ENCODE measurements around the gene KDM8.

Gene KDM8

DNA sequence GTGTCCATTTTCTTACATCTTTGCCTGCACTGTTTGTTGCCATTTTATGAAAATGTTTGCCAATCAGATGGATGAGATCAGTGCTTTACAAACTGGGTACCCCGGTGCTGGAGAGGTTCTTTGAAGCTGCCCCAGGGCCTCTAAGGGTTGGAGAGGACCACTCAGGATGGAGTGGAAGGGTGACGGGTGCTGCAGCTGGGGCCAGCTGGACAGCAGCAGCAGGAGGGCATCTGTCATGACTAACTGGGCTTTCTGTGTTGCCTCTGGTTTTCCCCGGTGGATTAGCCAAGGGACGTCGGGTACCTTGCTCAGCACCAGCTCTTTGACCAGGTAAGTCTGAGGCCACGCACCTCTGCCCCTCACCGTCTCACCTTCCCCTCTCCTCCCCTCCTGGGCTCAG, 12.3 kb downstream of the KDM8 start:
- DNase-seq (ENCODE audit: low read depth in 2 of 2) = no peak

DNA sequence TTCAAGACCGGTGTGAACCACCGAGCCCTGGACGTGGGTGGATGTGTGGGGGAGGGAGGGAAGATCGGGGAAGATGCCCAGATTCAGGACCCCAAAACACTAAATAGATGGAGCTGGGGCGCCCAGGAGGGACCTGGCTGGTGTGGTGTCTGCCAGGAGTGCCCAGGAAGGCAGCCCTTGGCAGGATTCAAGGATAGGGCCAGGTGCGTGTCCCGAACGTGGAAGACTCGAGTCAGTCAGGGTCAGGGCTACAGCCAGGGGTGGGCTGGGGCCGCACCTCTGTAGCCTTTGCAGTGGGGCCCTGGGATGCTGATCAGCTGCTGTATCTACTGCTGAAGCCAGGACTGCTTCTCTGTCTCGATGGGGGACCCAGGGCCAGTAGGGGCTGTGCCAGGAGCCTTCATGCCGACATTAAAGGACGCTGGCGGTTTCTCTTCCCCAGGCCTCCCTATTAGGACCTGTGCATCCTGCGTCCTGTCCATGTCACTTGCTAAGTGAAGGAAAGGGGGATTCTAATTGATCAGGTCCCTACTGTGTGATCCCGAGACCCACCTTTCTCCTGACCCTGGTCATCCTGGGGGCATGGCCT, 13.1 kb downstream of the KDM8 start:
- no peak for DNase-seq (ENCODE audit: low read depth in 2 of 2)

DNA sequence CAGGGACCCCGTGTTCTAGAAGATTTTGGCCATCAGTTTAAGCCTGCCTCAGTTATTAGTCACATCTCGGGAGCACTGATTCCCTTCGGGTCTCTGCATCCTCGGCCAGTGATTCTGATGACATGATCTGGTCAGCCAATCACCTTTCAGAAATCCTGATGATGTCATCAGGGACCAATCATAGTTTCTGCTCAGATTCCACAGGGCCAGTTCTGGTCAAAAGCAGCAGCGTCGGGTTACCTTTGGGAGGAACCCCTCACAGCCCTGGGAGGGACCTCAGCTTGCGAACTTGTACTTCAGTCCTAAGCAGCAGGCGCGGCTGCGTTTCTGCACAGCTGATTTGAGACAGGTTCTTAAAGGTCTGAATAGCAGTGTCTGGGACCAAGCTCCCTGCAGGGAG, 13.9 kb downstream of the KDM8 start:
- no peak for DNase-seq (ENCODE audit: low read depth in 2 of 2)

DNA sequence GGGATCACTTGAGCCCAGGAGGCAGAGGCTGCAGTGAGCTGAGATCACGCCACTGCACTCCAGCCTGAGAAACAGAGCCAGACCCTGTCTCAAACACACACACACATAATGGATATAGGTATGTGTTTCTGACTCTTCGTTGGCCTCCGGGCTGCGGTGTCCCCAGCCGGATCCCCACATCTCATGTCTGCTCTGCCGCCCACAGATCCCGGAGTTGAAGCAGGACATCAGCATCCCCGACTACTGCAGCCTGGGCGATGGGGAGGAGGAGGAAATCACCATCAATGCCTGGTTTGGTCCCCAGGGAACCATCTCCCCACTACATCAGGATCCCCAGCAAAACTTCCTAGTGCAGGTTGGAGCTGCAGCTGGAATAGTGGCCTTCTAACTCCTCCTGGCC, 15.4 kb downstream of the KDM8 start:
- DNase-seq (ENCODE audit: low read depth in 2 of 2) = no peak

DNA sequence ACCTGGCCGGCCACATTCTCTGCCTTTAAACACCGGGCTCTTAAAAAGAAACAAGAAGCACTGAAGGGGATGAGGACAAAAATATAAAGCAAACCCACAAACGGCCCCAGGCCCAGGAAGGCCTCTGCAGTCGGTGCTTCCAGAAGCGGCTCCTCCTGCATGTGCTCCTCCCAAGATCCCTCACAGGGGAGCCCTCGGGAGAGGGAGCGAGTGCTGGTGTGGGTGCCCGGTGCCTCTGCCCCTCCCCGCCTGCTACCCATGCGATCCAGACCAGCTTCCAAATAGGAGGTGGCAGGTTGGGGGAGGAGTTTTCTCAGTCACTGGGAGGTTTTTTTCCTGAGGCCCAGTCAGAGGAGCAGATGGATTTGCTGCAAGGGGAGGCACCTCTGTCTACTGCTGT, 15.8 kb downstream of the KDM8 start:
- no peak for DNase-seq (ENCODE audit: low read depth in 2 of 2)

DNA sequence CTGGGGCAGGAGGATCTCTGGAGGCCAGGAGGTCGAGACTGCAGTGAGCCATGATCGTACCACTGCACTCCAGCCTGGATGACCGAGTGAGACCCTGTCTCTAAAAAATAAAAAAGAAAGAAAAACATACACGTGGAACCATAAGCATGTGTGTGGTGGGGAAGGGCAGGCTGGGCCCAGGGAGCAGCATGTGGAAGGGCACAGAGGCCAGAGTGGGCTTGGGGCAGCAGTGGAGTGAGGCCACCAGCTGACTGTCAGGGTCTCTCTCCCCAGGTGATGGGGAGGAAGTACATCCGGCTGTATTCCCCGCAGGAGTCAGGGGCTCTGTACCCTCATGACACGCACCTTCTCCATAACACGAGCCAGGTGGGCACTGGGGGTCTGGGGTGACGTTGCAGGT, 16.8 kb downstream of the KDM8 start:
- DNase-seq (ENCODE audit: low read depth in 2 of 2) = no peak

DNA sequence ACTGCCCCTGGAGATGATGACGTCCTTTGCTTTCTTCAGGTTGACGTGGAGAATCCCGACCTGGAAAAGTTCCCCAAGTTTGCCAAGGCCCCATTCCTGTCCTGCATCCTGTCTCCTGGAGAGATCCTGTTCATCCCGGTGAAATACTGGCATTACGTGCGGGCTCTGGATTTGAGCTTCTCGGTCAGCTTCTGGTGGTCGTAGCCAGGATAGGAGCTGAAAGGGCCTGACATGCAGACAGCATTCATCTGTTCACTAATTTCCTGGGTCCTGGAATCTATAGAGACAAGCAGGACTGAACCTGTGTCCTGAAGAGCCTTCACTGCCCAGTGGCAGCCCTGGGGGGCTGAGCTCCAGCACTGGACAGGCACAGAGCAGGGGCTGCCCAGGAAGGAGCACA, 17.2 kb downstream of the KDM8 start:
- no peak for DNase-seq (ENCODE audit: low read depth in 2 of 2)

DNA sequence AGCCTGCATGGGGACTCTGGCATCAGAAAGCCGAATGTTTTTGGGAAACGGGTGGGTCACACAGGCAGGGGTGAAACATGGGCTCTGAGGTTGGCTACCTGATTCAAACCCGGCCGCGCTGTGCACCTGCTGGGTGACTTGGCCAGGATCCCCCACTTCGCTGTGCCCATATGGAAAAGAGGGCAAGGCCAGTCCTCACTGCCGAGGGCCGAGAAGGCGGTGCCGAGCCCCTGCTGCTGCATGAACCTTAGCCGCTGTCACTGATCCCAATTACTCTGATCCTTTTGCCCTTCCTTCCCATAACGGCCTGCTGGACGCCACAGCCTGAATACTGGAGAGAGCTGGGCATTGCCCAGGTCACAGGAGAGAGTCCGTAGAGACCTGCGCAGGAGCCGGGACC, 17.7 kb downstream of the KDM8 start:
- no peak for DNase-seq (ENCODE audit: low read depth in 2 of 2)

DNA sequence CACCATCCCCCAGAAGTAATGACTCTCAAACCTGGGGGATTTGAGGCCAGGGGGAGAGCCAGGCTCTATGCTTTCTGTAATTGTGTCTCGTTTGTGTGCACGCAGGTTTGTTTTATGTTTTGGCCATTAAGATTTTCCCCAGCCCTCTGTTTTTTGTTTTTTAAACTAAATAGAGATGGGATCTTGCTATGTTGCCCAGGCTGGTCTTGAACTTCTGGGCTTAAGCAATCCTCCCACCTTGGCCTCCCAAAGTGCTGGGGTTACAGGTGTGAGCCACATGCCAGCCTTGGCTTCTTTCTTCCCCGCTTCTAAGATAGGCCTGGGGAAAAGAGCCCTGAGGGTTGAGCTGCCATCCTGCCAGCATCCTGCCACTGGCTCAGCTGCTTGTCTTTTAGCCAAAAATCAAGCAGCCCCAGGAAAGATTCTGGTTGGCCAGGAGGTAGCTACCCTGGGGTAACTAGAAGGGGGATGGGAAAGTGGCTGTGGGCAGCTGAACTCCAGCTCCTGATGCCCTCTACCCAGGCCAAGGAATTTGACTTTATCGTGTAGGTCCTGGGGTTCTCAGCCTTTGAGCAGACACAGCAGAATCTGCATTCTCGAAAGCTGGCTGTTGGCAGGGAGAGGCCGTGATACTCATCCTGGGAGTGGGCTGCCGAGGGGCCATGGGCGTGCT, 18.4 kb downstream of the KDM8 start:
- no peak for DNase-seq (ENCODE audit: low read depth in 2 of 2)

DNA sequence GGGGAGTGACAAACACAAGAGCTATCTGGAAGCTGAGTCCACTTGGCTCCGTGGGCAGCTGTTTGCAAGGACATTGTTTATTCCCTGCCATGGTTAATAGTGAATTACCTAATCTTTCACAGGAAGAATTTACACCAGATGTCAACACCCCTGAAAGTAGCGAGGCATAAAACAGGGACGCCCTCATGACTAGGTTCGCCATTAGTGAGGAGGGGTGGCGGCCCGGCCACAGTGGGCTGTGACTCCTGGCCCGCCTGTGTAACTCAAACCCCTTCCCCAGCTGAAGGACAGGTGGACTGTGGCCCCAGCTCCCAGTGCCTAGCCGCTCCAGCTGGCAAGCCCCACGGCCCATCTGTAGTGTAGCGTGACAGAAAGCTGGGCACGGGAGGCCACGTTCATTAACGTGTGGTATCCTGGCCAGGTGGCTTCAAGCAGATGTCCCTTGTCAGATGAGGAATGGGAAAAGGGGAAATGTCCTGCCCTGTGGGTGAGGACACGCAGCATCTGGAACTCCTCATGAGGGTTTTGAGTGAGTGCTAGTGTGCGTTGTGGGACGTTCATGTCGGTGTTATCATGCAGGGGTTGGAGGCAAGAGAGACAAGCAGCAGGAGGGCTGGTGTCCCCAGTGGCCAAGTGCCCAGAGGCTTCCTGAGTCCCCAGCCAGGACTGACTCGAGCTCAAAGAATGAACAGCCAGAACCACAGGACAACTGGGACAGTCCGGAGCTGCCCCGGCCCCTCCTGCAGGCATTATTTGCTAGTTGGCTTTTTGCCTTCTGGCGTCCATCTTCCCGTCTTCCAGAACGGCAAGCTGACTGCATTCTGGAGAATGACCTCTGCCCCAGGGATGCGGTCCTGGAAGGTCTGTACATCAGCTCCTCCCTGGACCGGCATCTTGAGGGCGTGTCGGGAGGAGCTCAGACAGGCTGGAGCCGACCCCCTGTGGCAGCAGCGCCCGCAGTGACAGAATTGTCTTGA, 19.2 kb downstream of the KDM8 start:
- no peak for DNase-seq (ENCODE audit: low read depth in 2 of 2)

DNA sequence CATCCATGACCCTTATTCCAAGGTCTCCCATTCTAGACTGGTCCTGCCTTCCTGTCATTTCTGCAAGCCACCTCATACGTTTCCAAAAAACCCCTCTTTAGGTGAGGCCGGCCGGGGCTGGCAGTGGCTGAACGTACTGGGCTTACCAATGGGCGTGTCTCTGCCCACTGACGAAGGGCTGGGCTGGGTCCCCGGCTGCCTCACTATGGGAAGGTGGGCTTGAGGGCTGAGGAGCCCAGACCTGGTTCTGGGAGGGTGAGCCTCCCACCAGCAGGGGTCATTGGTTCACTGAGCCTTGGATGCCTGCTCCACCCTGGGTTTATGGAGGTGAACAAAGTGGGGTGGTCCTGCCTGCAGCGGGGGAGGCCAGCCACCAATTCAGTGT, 19.9 kb downstream of the KDM8 start:
- DNase-seq (ENCODE audit: low read depth in 2 of 2) = no peak

DNA sequence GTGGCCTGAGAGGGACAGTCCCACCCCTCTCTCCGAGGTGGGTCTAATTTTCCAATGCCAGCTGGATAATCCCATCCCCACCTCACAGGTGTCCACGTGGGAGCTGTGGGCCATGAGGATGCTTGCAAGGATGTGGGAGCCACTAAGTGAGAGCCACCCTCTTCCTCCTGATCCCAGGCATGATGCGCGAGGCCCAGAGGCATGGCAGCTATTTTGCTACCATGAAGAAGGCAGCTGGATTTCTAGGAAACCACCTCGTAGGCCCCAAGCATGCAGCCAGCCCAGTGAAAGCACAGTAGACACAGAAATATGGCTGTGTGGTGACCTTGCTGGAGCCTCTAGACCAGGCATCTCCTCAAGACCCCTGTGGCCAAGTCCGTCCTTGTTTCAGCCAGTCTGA, 20.4 kb downstream of the KDM8 start:
- no peak for DNase-seq (ENCODE audit: low read depth in 2 of 2)

DNA sequence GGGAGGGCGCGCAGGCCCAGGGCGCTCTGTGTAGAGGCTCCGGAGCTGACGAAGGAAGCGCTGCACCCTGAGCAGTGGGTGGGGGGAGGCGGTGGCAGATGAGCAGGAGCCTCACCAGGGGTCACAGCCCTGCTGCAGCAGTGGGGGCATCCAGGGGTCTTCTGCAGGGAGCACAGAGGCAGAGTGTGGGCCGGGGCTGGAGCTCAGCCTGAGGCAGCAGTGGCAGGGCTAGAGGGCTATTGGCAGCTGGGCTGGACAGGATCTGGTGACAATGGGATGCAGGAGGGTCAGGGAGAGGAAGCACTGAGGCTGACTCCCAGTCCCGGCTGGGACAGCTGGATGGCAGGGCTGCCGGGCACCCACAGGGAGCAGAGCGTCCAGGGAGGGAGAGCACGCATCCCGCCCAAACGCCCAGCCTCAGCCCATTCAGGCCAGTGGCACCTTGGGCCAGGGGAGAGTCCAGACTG, 21.0 kb downstream of the KDM8 start:
- DNase-seq (ENCODE audit: low read depth in 2 of 2) = no peak

DNA sequence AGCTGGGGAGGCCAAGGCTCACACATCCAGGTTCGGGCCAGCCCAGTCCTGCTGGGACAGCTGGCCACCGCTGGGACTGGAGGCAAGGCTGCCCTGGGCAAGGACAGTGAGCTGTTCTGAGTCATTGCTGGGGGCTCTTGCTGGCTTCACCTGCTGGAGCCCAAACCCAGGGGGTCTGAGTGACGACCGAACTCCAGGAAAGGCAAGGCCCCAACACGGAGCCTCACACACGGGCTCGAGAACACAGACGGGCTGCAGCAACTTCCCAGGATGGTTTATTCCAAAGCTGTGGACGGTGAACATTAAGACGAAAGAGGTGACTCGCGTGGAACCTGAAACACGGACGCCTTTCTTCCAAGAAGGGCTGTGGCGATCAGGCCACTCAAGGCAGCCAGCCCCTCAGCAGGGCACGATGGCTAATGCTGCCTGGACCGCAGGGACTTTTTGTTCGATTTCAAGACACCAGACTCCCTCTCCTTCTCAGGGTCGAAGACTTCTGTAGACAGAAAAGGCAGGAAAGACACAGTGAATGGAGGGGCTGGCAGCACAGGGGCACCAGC, 21.5 kb downstream of the KDM8 start:
- DNase-seq (ENCODE audit: low read depth in 2 of 2) = no peak

DNA sequence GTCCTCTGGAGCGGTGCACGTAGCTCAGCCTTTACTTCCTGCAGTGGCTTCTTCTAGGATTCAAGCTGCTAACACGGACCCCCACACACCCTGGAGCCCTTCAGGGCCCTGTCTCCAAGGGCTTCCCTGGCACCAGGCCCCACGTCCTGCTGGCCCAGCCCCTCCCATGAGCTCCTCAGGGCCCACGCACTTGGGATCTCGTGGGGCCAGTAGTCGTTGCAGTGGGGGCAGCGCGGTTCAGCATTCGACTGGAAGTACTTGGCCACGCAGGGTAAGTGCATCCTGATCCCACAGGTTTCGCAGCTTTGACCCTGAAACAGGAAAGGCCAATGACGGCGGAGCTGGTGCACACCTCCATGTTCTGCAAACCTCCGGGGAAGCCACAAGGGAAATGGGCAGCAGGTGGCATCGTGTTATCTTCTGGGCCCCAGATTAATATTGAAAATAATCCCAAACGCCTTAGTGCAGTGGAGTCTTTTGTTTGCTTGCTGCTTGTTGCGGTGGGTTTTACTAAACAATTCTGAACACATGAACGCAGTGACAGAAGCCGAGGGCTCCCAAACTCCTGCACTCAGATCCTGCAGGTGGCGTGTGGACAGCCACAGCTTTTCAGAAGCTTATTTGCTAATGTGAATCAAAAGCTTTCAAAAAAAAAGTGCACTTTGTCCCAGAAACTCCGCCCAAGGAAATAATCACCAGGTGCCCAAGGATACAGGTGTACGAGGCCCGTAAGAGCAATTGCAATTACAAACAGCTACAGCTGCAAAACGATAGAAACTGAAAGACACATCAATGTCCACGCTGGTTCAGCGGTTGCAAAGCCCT, 22.4 kb downstream of the KDM8 start:
- no peak for DNase-seq (ENCODE audit: low read depth in 2 of 2)

DNA sequence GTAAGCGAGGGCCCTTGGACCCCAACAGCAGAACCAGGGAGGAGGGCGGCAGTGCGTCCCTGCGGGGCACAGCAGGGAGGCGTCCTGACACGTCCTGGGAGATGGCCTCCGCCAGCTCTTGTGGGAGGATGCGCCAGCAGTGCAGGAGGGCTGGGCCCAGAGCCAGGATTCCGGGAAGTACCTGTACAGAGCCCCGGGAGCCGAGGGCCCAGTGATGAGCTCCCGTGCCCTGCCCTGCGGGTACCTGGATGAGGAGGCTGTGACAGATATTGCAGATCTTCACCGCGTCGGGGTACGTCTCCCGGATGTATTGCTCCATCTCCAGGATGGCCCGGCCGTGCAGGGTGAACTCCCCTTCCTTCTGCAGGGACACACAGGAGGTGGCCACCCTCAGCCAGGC, 23.1 kb downstream of the KDM8 start:
- no peak for DNase-seq (ENCODE audit: low read depth in 2 of 2)

DNA sequence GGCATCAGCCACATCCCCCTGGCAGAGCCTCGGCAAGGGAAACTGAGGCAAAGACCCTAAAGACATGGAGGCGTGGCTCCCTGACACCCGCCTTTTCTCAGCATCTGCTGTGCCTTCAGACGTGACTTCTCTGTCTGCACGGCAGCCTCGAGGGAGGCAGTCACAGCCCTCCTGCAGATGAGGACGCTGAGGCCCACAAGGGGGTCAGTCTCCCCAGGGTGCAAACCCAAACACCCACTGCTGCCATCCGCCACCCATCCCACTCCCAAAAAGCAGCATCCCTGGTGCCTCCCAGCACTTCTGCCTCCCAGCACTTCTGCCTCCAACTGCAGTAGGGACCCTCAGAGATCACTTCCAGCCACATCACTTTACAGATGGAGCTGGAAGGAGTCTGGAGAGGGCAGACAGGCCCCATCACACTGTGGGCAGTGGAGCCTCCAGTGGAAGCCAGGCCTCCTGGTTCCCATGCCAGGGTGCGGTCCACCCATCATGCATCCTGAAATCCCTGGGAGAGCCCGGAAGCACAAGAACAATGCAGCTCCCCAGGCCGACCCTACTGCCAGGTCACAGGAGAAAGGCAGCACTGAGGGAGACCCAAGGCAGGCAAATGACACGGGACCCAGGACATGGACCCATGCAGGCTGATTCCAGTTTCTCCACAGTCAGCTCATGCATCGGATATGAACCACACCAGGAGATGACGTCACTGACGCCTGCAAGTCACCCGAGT, 23.8 kb downstream of the KDM8 start:
- no peak for DNase-seq (ENCODE audit: low read depth in 2 of 2)

DNA sequence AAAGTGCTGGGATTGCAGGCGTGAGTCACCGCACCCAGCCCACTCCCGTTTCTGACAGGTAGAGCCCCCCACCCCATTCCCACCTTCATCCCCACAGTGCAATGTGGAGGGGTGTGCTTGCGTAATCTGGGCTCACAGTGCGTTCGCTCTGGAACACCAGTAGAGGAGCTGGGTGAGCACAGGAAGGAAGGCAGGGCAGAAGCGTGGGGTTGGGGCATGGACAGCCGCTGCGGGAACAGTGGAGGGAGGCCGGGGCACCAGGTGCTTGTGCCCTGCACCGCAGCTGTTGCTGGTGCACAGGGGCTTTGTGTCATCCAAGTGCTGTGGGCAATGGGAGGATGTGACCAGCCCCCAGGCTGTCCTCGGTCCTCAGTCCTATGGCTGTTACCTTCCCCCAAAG, 24.7 kb downstream of the KDM8 start:
- no peak for DNase-seq (ENCODE audit: low read depth in 2 of 2)

DNA sequence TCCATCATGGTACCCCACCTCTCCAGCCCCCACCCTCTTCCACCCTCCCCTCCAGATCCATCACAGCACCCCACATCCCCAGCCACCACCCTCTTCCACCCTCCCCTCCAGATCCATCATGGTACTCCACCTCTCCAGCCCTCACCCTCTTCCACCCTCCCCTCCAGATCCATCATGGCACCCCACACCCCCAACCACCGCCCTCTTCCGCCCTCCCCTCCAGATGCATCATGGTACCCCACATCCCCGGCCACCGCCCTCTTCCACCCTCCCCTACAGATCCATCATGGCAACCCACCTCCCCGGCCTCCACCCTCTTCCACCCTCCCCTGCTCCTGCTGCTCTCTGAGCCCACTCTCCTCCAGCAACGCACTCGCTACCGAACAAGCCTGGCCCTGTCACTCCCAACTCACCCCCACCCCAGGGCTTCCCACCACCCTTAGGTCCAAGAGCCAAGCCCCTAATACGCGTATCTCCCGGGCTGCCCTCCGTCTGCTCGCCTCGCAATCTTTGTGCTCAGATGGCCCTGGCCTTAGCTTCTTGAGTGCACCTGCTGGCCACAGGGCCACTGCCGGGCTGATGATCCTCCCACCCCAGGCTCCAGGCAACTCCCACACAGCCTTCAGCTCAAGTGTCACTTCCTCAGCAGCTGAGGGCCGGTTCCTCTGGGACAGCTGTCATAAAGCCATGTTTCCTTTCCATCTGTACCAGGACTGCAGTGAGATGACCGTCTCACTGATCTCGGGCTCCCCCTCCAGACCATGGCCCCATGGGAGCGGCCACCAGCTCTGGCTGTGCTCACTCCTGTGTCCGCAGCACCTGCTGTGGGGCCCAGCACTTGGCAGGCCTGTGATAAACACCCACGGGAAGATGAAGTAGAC, 25.5 kb downstream of the KDM8 start:
- no peak for DNase-seq (ENCODE audit: low read depth in 2 of 2)

DNA sequence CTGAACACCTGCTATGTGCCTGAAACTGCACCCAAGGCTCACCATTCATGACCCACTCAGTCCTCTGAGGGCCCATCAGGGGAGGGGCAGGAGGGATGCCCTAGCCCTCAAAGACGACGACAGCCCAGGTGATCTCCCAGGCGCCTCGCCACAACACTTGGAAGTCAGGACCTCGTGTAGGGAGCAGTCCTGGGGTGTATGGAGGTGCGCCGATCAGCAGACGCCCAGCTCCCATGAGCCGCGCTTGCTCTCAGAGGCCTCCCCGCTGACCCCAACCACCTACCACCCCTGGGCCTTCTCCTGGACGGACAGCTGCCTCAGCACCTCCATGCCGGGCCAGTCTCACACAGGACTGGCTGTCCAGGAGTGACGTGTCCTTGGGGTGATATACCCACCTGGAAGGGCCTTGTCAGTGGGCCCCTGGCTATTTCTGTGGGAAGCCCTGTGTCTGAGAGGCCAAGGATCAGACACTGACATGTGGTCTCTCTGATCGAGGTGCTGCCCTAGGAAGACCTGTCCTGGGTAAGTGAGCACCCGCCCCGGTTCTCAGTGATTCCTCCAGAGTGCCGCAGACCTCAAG, 26.7 kb downstream of the KDM8 start:
- no peak for DNase-seq (ENCODE audit: low read depth in 2 of 2)
